Right lung (tissue), 5 donors: Measurements from ENCODE around the gene ZNF618. TPM values are rescaled to one million over a fixed set of nuclear protein-coding genes. Genes with fewer than 3 reads are reported as not detected.
"Not testable (repeated sequence)": the region's sequence is repeated elsewhere in the genome, so short reads cannot be mapped to it uniquely, and the experiment has no call there.

Source experiments
- DNase-seq, 2 donors: peaks; one replicate each; pipeline ENCODE4 v3.0.0-alpha.2; 2013
- polyA plus RNA-seq, 5 donors: library from polyadenylated mRNA; unstranded; fragments of 120-200 nt; gene quantifications; one replicate each; pipeline versions ENCODE4 v1.2.1 to v1.2.3, GENCODE V29; 2013; ENCODE audit warnings: inconsistent platforms in 1 of 5, low replicate concordance in 1 of 5; ENCODE audit not compliant: insufficient read length in 5 of 5, insufficient read depth in 1 of 5

ZNF618 gene
- polyA plus RNA-seq, 5 donors = 29.0 to 34.5 (median 29.7) TPM

GRCh38 chr9:114037961-114038723 is 162.0 kb downstream of the ZNF618 start:
- DNase-seq = no peak

GRCh38 chr9:114038724-114039313 is 162.7 kb downstream of the ZNF618 start:
- DNase-seq = no peak

- no peak for DNase-seq
These were observed 163.4 kb downstream of the ZNF618 start for GRCh38 chr9:114039484-114039883.

GRCh38 chr9:114043660-114044059 is 167.6 kb downstream of the ZNF618 start:
- DNase-seq = not testable (repeated sequence)

GRCh38 chr9:114046237-114046755 is 170.2 kb downstream of the ZNF618 start:
- DNase-seq = no peak

- no peak for DNase-seq
These were observed 170.8 kb downstream of the ZNF618 start for GRCh38 chr9:114046875-114047274.

- no peak for DNase-seq
These were observed 171.6 kb downstream of the ZNF618 start for GRCh38 chr9:114047717-114048116.

- DNase-seq = no peak
These were observed 172.7 kb downstream of the ZNF618 start for GRCh38 chr9:114048533-114049415.

GRCh38 chr9:114049441-114050225 is 173.5 kb downstream of the ZNF618 start:
- no peak for DNase-seq

GRCh38 chr9:114050226-114050568 is 174.1 kb downstream of the ZNF618 start:
- DNase-seq = no peak

- no peak for DNase-seq
These were observed 174.5 kb downstream of the ZNF618 start for GRCh38 chr9:114050646-114051045.

- DNase-seq = no peak
These were observed 175.2 kb downstream of the ZNF618 start for GRCh38 chr9:114051281-114051680.

- no peak for DNase-seq
These were observed 175.6 kb downstream of the ZNF618 start for GRCh38 chr9:114051706-114052105.

- no peak for DNase-seq
These were observed 177.3 kb downstream of the ZNF618 start for GRCh38 chr9:114053246-114054005.

GRCh38 chr9:114054191-114054690 is 178.1 kb downstream of the ZNF618 start:
- no peak for DNase-seq

- DNase-seq = no peak
These were observed 179.0 kb downstream of the ZNF618 start for GRCh38 chr9:114055061-114055460.

- no peak for DNase-seq
These were observed 179.8 kb downstream of the ZNF618 start for GRCh38 chr9:114055894-114056293.

GRCh38 chr9:114056527-114056926 is 180.4 kb downstream of the ZNF618 start:
- no peak for DNase-seq

- no peak for DNase-seq
These were observed 181.2 kb downstream of the ZNF618 start for GRCh38 chr9:114057161-114057885.

GRCh38 chr9:114058688-114059046 is 182.6 kb downstream of the ZNF618 start:
- no peak for DNase-seq
